Measurements from ENCODE around the gene CCDC192. TPM values are rescaled to one million over a fixed set of nuclear protein-coding genes. Genes with fewer than 3 reads are reported as not detected.

CCDC192 gene
- total RNA-seq, 1 experiment from 2014 or later = 0.52 TPM

- TF ChIP-seq RELA (CRISPR knock-in tag; IDR thresholded peaks at IDR 0.05; ENCODE audit: borderline replicate concordance) (no peak), USF1 (CRISPR knock-in tag; IDR thresholded peaks at IDR 0.05) (no peak), NR3C1 (CRISPR knock-in tag; conservative IDR thresholded peaks at IDR 0.05; ENCODE audit: low read depth) (no peak), FOXP1 (CRISPR knock-in tag; IDR thresholded peaks at IDR 0.05; ENCODE audit: borderline replicate concordance) (no peak)
- H3K9me3 Mint-ChIP-seq = peaks cover 5% of the 10 kb centered on the region; the same call in 1 of the 2 replicates
- ChIA-PET POLR2A (no interaction called here), CTCF (no interaction called here)
- no peak overlapping the region for H3K27ac Mint-ChIP-seq
- no peaks in the 10 kb centered on the region for H3K27me3 Mint-ChIP-seq (ENCODE audit: low read depth)
- no peaks in the 10 kb centered on the region for H3K36me3 Mint-ChIP-seq
- peaks cover 19% of the 10 kb centered on the region for H3K4me1 Mint-ChIP-seq
- DNase-seq (ENCODE audit: low spot score) (no peak), ATAC-seq (no peak)
- H3K4me3 Mint-ChIP-seq = no peak overlapping the region
Observed at GRCh38 chr5:127821896-127822295, 118.7 kb downstream of the CCDC192 start.

- Mint-ChIP-seq H3K9me3 (no peaks in the 10 kb centered on the region), H3K4me3 (no peak overlapping the region), H3K27me3 (ENCODE audit: low read depth) (no peaks in the 10 kb centered on the region), H3K36me3 (no peaks in the 10 kb centered on the region), H3K4me1 (peaks cover 13% of the 10 kb centered on the region), H3K27ac (no peak overlapping the region)
- DNase-seq (ENCODE audit: low spot score) = no peak
- POLR2A ChIA-PET = no interaction called here
- TF ChIP-seq ETV6 (CRISPR knock-in tag; IDR thresholded peaks at IDR 0.05) (no peak), ERG (CRISPR knock-in tag; IDR thresholded peaks at IDR 0.05) (no peak), NFATC4 (CRISPR knock-in tag; IDR thresholded peaks at IDR 0.05) (no peak), ZMAT4 (CRISPR knock-in tag; IDR thresholded peaks at IDR 0.05) (no peak), GTF2I (CRISPR knock-in tag; conservative IDR thresholded peaks at IDR 0.05) (no peak), MYBL2 (CRISPR knock-in tag; IDR thresholded peaks at IDR 0.05) (no peak), ZNF416 (CRISPR knock-in tag; IDR thresholded peaks at IDR 0.05) (no peak), HMGA2 (CRISPR knock-in tag; IDR thresholded peaks at IDR 0.05) (no peak), NFE2L1 (CRISPR knock-in tag; IDR thresholded peaks at IDR 0.05) (no peak), NR3C1 (CRISPR knock-in tag; conservative IDR thresholded peaks at IDR 0.05; ENCODE audit: low read depth) (no peak), AR (CRISPR knock-in tag; IDR thresholded peaks at IDR 0.05) (no peak), NFYB (CRISPR knock-in tag; conservative IDR thresholded peaks at IDR 0.05; ENCODE audit: low read depth) (no peak), MAX (CRISPR knock-in tag; IDR thresholded peaks at IDR 0.05) (no peak), ELF4 (CRISPR knock-in tag; IDR thresholded peaks at IDR 0.05; ENCODE audit: low read depth) (no peak), NR2C2 (CRISPR knock-in tag; IDR thresholded peaks at IDR 0.05) (no peak), JUN (CRISPR knock-in tag; IDR thresholded peaks at IDR 0.05) (no peak), TEAD4 (CRISPR knock-in tag; IDR thresholded peaks at IDR 0.05) (no peak), ZNF425 (CRISPR knock-in tag; conservative IDR thresholded peaks at IDR 0.05) (no peak), ZBTB21 (CRISPR knock-in tag; IDR thresholded peaks at IDR 0.05; ENCODE audit: borderline replicate concordance) (no peak)
- CTCF ChIA-PET = interaction anchor here (1.3 kb wide), 1 partner anchor 41 kb away, joined by 4 read pairs; no protein-coding TSS in a partner anchor
- no peak for ATAC-seq
Observed at GRCh38 chr5:127824126-127824525, 120.9 kb downstream of the CCDC192 start.

Data from WTC11 (cell line).